HL-60 (cell line): ENCODE results near the gene NAALADL1.

Experiments
- CTCF ChIP-seq: IDR thresholded peaks from one replicate; pipeline ENCODE4 v1.5.1; 2011; ENCODE audit warnings: low read length, control low read depth, inconsistent platforms; ENCODE audit not compliant: insufficient read depth
- GABPA ChIP-seq: IDR thresholded peaks from 2 replicates; pipeline ENCODE4 v1.6.1; 2012; ENCODE audit warnings: low read depth
- POLR2AphosphoS5 ChIP-seq: IDR thresholded peaks from 2 replicates; pipeline ENCODE4 v1.6.1; 2012; ENCODE audit warnings: low read depth
- REST ChIP-seq: IDR thresholded peaks from 2 replicates; pipeline ENCODE4 v1.6.1; 2012; ENCODE audit warnings: low read depth; ENCODE audit not compliant: insufficient replicate concordance

- TF ChIP-seq CTCF: no peak
- TF ChIP-seq REST: no peak
- TF ChIP-seq POLR2AphosphoS5: no peak
- TF ChIP-seq GABPA: no peak
These were observed 6.9 kb downstream of the NAALADL1 start for GRCh38 chr11:65051398-65051858.
